Fibroblast of skin of right biceps (primary cell): ENCODE measurements around the gene COL8A1.

ENCODE experiments used
- DNase-seq: peaks from one replicate; pipeline ENCODE4 v3.0.0-alpha.2; 2013

The COL8A1 gene

GRCh38 chr3:99640214-99640851 is 1.9 kb downstream of the COL8A1 start:
- peak; percentile 57 for DNase-seq

GRCh38 chr3:99641480-99641879 is 3.1 kb downstream of the COL8A1 start:
- DNase-seq: no peak

GRCh38 chr3:99641982-99642381 is 3.6 kb downstream of the COL8A1 start:
- DNase-seq: no peak

- no peak for DNase-seq
These were observed 5.6 kb downstream of the COL8A1 start for GRCh38 chr3:99644017-99644416.

GRCh38 chr3:99644746-99645145 is 6.4 kb downstream of the COL8A1 start:
- DNase-seq: no peak

GRCh38 chr3:99645277-99646106 is 7.1 kb downstream of the COL8A1 start:
- DNase-seq: peak; percentile 61

- no peak for DNase-seq
These were observed 7.7 kb downstream of the COL8A1 start for GRCh38 chr3:99646107-99646435.

GRCh38 chr3:99647081-99647480 is 8.7 kb downstream of the COL8A1 start:
- DNase-seq: peak; percentile 76

GRCh38 chr3:99648101-99648500 is 9.7 kb downstream of the COL8A1 start:
- DNase-seq: peak; percentile 56

GRCh38 chr3:99648516-99648915 is 10.1 kb downstream of the COL8A1 start:
- DNase-seq: no peak

- DNase-seq: peak; percentile 45
These were observed 13.1 kb downstream of the COL8A1 start for GRCh38 chr3:99651531-99651930.

GRCh38 chr3:99656624-99657023 is 18.2 kb downstream of the COL8A1 start:
- DNase-seq: no peak

- DNase-seq: no peak
These were observed 19.9 kb downstream of the COL8A1 start for GRCh38 chr3:99658274-99658673.

GRCh38 chr3:99659032-99659431 is 20.6 kb downstream of the COL8A1 start:
- peak; percentile 98 for DNase-seq

- peak; percentile 75 for DNase-seq
These were observed 21.6 kb downstream of the COL8A1 start for GRCh38 chr3:99659951-99660350.

- no peak for DNase-seq
These were observed 24.6 kb downstream of the COL8A1 start for GRCh38 chr3:99662838-99663570.

GRCh38 chr3:99663977-99664376 is 25.6 kb downstream of the COL8A1 start:
- DNase-seq: no peak

GRCh38 chr3:99665017-99665416 is 26.6 kb downstream of the COL8A1 start:
- no peak for DNase-seq

GRCh38 chr3:99666201-99666600 is 27.8 kb downstream of the COL8A1 start:
- no peak for DNase-seq

- no peak for DNase-seq
These were observed 29.6 kb downstream of the COL8A1 start for GRCh38 chr3:99668044-99668443.

GRCh38 chr3:99669879-99670555 is 31.6 kb downstream of the COL8A1 start:
- DNase-seq: peak; percentile 57

GRCh38 chr3:99670556-99670950 is 32.2 kb downstream of the COL8A1 start:
- no peak for DNase-seq

GRCh38 chr3:99674086-99674789 is 35.8 kb downstream of the COL8A1 start:
- peak; percentile 71 for DNase-seq
